HEK293T (cell line): Measurements from ENCODE around the gene GPT2.

ENCODE experiments used
- ARNT ChIP-seq: fragments of 450-650 bp; IDR thresholded peaks from 2 replicates; pipeline ENCODE4 v1.6.1; 2017; ENCODE audit warnings: mild to moderate bottlenecking
- BHLHE40 ChIP-seq: fragments of 450-650 bp; IDR thresholded peaks from 2 replicates; pipeline ENCODE4 v1.6.1; 2016; ENCODE audit warnings: mild to moderate bottlenecking, moderate library complexity, borderline replicate concordance
- CTBP1 ChIP-seq: fragments of 450-650 bp; IDR thresholded peaks from 2 replicates; pipeline ENCODE4 v1.6.1; 2016; ENCODE audit warnings: borderline replicate concordance
- ELF4 ChIP-seq: fragments of 450-650 bp; IDR thresholded peaks from 2 replicates; pipeline ENCODE4 v1.6.1; 2017; ENCODE audit warnings: antibody characterized with exemption
- FOXA1 ChIP-seq: fragments of 450-650 bp; IDR thresholded peaks from 2 replicates; pipeline ENCODE4 v1.6.1; 2016; ENCODE audit warnings: mild to moderate bottlenecking
- FOXK2 ChIP-seq: fragments of 450-650 bp; IDR thresholded peaks from 2 replicates; pipeline ENCODE4 v1.6.1; 2016; ENCODE audit warnings: mild to moderate bottlenecking
- FOXM1 ChIP-seq: fragments of 450-650 bp; IDR thresholded peaks from 2 replicates; pipeline ENCODE4 v1.6.1; 2017; ENCODE audit warnings: mild to moderate bottlenecking, borderline replicate concordance
- HDGF ChIP-seq: fragments of 450-650 bp; IDR thresholded peaks from 2 replicates; pipeline ENCODE4 v1.6.1; 2017; ENCODE audit warnings: antibody characterized with exemption, borderline replicate concordance
- L3MBTL2 ChIP-seq: fragments of 450-650 bp; conservative IDR thresholded peaks from 2 replicates; pipeline ENCODE4 v1.6.1; 2016; ENCODE audit warnings: mild to moderate bottlenecking
- NFRKB ChIP-seq: fragments of 450-650 bp; IDR thresholded peaks from 2 replicates; pipeline ENCODE4 v1.6.1; 2016; ENCODE audit warnings: mild to moderate bottlenecking, moderate library complexity
- PKNOX1 ChIP-seq: fragments of 450-650 bp; IDR thresholded peaks from 2 replicates; pipeline ENCODE4 v1.6.1; 2016
- SP1 ChIP-seq: fragments of 450-650 bp; IDR thresholded peaks from 2 replicates; pipeline ENCODE4 v1.6.1; 2017
- SUZ12 ChIP-seq: fragments of 450-650 bp; IDR thresholded peaks from 2 replicates; pipeline ENCODE4 v1.6.1; 2016; ENCODE audit warnings: mild to moderate bottlenecking
- ZNF384 ChIP-seq: fragments of 450-650 bp; IDR thresholded peaks from 2 replicates; pipeline ENCODE4 v1.6.1; 2016

GRCh38 chr16:46914556-46915201 lies 30.5 kb downstream of the GPT2 start:
- TF ChIP-seq HDGF = no peak
- no peak for TF ChIP-seq CTBP1
- no peak for TF ChIP-seq ARNT
- no peak for TF ChIP-seq ELF4
- no peak for TF ChIP-seq SP1
- TF ChIP-seq SUZ12 = no peak
- TF ChIP-seq ZNF384 = no peak
- TF ChIP-seq FOXM1 = no peak
- no peak for TF ChIP-seq PKNOX1
- TF ChIP-seq FOXA1 = no peak
- TF ChIP-seq FOXK2 = no peak
- no peak for TF ChIP-seq NFRKB
- TF ChIP-seq BHLHE40 = no peak
- TF ChIP-seq L3MBTL2 = no peak
